Adrenal gland (tissue), 5 donors: ENCODE data around the gene TMEM108.

Experiments used
- CTCF ChIP-seq, 6 experiments: fragments of 450-650 bp in 4 of 6; fragments of 200-600 bp in 2 of 6; sonication (generic) in 1 of 6; IDR thresholded peaks; 1 replicate in 5 of 6; 2 replicates in 1 of 6; pipeline versions ENCODE4 v1.5.1 to v1.8.0; 2016 to 2021; ENCODE audit warnings: antibody characterized with exemption in 6 of 6, mild to moderate bottlenecking in 2 of 6, moderate library complexity in 1 of 6
- POLR2A ChIP-seq, 2 donors: fragments of 450-650 bp; IDR thresholded peaks; one replicate each; pipeline ENCODE4 v1.6.1; 2017; ENCODE audit warnings: antibody characterized with exemption in 2 of 2, mild to moderate bottlenecking in 2 of 2, moderate library complexity in 1 of 2
- donor health status: DM: no; HTN: no; CAD: no.

GRCh38 chr3:133271042-133271441 is 232.9 kb downstream of the TMEM108 start:
- TF ChIP-seq CTCF (IDR thresholded peaks at IDR 0.05) (no peak), POLR2A (IDR thresholded peaks at IDR 0.05) (no peak)
